ENCODE measurements around the gene PPP1R1C. TPM values are rescaled to one million over a fixed set of nuclear protein-coding genes. Genes with fewer than 3 reads are reported as not detected.

The PPP1R1C gene
- total RNA-seq, 2 experiments from 2014 or later, result not detected

DNA sequence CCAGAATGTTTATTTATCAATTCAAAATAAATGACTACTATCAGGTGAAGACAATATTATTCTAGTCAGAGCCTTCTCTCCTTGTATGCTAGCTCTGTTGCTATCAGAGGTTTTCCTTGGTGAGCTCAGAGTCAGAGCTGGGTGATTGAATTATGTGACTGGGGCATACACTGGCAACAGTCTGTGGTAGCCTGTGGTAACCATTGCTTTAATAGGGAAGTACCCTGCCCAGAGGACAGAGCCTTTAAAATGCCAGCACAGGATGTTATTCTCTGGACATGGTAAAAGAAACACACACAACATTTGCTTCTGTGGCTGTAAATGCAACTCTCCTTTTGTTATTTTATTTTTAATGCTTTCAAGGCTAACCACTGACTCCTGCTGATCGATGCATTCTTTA is 124.7 kb downstream of the PPP1R1C start:
- BruUV-seq (replicated peaks), result no TSS peak
- CTCF ChIA-PET (ENCODE audit: unreplicated experiment), result no interaction called here

DNA sequence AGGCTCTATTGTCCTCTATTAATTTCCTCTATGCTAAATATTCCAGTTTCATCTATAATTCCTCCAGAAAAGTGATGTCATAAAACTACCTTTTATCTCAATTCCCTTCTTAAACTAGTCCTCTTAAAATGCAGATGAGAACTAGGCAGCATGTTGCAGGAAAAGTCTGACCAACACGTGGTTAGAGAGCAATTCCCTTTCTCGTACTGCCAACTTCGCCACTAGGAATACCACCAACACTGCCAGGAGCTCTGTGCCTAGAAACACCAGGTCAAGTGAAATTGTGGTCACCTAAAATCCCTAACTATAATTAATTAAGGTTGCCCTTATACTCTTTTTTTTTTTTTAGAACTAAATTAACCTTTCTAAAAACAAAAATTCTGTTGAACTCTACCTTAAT is 127.7 kb downstream of the PPP1R1C start:
- Histone ChIP-seq H3K27ac (ENCODE audit: low read depth, low read length, poor library complexity, severe bottlenecking) (no peak overlapping the region), H3K9me3 (ENCODE audit: low read length) (no peaks in the 10 kb centered on the region), H3K36me3 (ENCODE audit: insufficient read depth, low read length) (no peaks in the 10 kb centered on the region), H3K79me2 (ENCODE audit: insufficient read depth, low read depth, low read length) (no peaks in the 10 kb centered on the region), H4K20me1 (ENCODE audit: insufficient read depth, low read length) (no peaks in the 10 kb centered on the region), H3K4me2 (ENCODE audit: low read length) (no peak overlapping the region), H3K4me3 (ENCODE audit: low read depth, low read length, poor library complexity, severe bottlenecking) (no peak overlapping the region), H3K4me1 (ENCODE audit: insufficient read depth, low read length, poor library complexity, severe bottlenecking) (no peaks in the 10 kb centered on the region), H2AFZ (ENCODE audit: low read length) (no peak overlapping the region), H3K9me2 (ENCODE audit: insufficient read depth, low read length) (no peaks in the 10 kb centered on the region)
- intact Hi-C loops (cut with micrococcal nuclease; ENCODE audit: unreplicated experiment), result no loop called here
- ChIA-PET CTCF (ENCODE audit: unreplicated experiment) (no interaction called here), POLR2A (no interaction called here)
- DNase-seq (ENCODE audit: low spot score), result no peak
- no TSS peak for BruUV-seq (replicated peaks)
- no peak for TF ChIP-seq EZH2phosphoT487 (IDR thresholded peaks at IDR 0.05; ENCODE audit: borderline replicate concordance, low read depth, low read length)
- TF ChIP-seq, protein P1, sequence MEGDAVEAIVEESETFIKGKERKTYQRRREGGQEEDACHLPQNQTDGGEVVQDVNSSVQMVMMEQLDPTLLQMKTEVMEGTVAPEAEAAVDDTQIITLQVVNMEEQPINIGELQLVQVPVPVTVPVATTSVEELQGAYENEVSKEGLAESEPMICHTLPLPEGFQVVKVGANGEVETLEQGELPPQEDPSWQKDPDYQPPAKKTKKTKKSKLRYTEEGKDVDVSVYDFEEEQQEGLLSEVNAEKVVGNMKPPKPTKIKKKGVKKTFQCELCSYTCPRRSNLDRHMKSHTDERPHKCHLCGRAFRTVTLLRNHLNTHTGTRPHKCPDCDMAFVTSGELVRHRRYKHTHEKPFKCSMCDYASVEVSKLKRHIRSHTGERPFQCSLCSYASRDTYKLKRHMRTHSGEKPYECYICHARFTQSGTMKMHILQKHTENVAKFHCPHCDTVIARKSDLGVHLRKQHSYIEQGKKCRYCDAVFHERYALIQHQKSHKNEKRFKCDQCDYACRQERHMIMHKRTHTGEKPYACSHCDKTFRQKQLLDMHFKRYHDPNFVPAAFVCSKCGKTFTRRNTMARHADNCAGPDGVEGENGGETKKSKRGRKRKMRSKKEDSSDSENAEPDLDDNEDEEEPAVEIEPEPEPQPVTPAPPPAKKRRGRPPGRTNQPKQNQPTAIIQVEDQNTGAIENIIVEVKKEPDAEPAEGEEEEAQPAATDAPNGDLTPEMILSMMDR (conservative IDR thresholded peaks at IDR 0.05; ENCODE audit: low read length), result no peak

More for the DNA sequence above, 124.7 kb downstream of the PPP1R1C start:
- POLR2A ChIA-PET, result no interaction called here
- no peak for DNase-seq (ENCODE audit: low spot score)
- no peak overlapping the region for H3K27ac ChIP-seq (ENCODE audit: low read depth, low read length, poor library complexity, severe bottlenecking)
- no peak overlapping the region for H3K4me2 ChIP-seq (ENCODE audit: low read length)
- H3K9me2 ChIP-seq (ENCODE audit: insufficient read depth, low read length), result no peaks in the 10 kb centered on the region
- H3K79me2 ChIP-seq (ENCODE audit: insufficient read depth, low read depth, low read length), result no peaks in the 10 kb centered on the region
- no peak overlapping the region for H3K4me3 ChIP-seq (ENCODE audit: low read depth, low read length, poor library complexity, severe bottlenecking)
- H3K4me1 ChIP-seq (ENCODE audit: insufficient read depth, low read length, poor library complexity, severe bottlenecking), result no peaks in the 10 kb centered on the region
- H3K9me3 ChIP-seq (ENCODE audit: low read length), result no peaks in the 10 kb centered on the region
- intact Hi-C loops (cut with micrococcal nuclease; ENCODE audit: unreplicated experiment), result no loop called here
- H2AFZ ChIP-seq (ENCODE audit: low read length), result no peak overlapping the region
- no peak for TF ChIP-seq EZH2phosphoT487 (IDR thresholded peaks at IDR 0.05; ENCODE audit: borderline replicate concordance, low read depth, low read length)
- TF ChIP-seq, protein P1 (conservative IDR thresholded peaks at IDR 0.05; ENCODE audit: low read length), result no peak
- H4K20me1 ChIP-seq (ENCODE audit: insufficient read depth, low read length), result no peaks in the 10 kb centered on the region
- no peaks in the 10 kb centered on the region for H3K36me3 ChIP-seq (ENCODE audit: insufficient read depth, low read length)

DNA sequence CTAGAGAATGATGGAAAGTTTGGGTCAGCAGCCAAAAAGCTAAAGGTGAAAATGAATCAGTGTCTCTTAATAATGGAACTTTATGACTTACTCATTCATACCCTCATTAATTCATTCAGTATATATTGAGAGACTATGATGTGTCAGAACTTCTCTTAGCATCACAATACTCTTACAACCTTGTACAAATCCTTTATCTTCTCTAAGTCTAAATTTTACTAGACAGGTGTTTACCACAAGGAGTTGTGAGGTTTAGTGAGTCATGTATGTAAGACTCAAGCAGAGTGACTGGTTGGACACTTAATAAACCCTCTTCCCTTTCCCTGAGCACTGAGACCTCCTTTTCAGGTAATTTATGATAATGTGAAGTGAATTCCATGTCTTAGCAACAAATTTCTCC is 129.6 kb downstream of the PPP1R1C start:
- intact Hi-C loops (cut with micrococcal nuclease; ENCODE audit: unreplicated experiment), result no loop called here
- Histone ChIP-seq H3K9me3 (ENCODE audit: low read length) (no peaks in the 10 kb centered on the region), H3K4me1 (ENCODE audit: insufficient read depth, low read length, poor library complexity, severe bottlenecking) (no peaks in the 10 kb centered on the region), H3K27ac (ENCODE audit: low read depth, low read length, poor library complexity, severe bottlenecking) (no peak overlapping the region), H3K4me3 (ENCODE audit: low read depth, low read length, poor library complexity, severe bottlenecking) (no peak overlapping the region), H2AFZ (ENCODE audit: low read length) (no peak overlapping the region), H3K4me2 (ENCODE audit: low read length) (no peak overlapping the region), H3K36me3 (ENCODE audit: insufficient read depth, low read length) (no peaks in the 10 kb centered on the region), H3K9me2 (ENCODE audit: insufficient read depth, low read length) (no peaks in the 10 kb centered on the region), H4K20me1 (ENCODE audit: insufficient read depth, low read length) (no peaks in the 10 kb centered on the region), H3K79me2 (ENCODE audit: insufficient read depth, low read depth, low read length) (no peaks in the 10 kb centered on the region)
- CTCF ChIA-PET (ENCODE audit: unreplicated experiment), result no interaction called here
- POLR2A ChIA-PET, result no interaction called here
- no peak for TF ChIP-seq EZH2phosphoT487 (IDR thresholded peaks at IDR 0.05; ENCODE audit: borderline replicate concordance, low read depth, low read length)
- TF ChIP-seq, protein P1 (conservative IDR thresholded peaks at IDR 0.05; ENCODE audit: low read length), result no peak
- BruUV-seq (replicated peaks), result no TSS peak
- DNase-seq (ENCODE audit: low spot score), result no peak
